Right renal cortex interstitium (tissue), 3 donors: Measurements from ENCODE around the gene EP400. TPM values are rescaled to one million over a fixed set of nuclear protein-coding genes. Genes with fewer than 3 reads are reported as not detected.

Experiments used
- DNase-seq, 3 donors: peaks; one replicate each; pipeline ENCODE4 v3.0.0-alpha.2; 2013; ENCODE audit warnings: low read depth in 3 of 3, low spot score in 2 of 3
- polyA plus RNA-seq, 3 donors: library from polyadenylated mRNA; unstranded; fragments of 120-200 nt; gene quantifications; one replicate each; pipeline ENCODE4 v1.2.1, GENCODE V29; 2013; ENCODE audit not compliant: insufficient read length in 3 of 3

EP400 gene
- polyA plus RNA-seq, 3 donors, result 29.2 to 31.6 (median 30.8) TPM

DNA sequence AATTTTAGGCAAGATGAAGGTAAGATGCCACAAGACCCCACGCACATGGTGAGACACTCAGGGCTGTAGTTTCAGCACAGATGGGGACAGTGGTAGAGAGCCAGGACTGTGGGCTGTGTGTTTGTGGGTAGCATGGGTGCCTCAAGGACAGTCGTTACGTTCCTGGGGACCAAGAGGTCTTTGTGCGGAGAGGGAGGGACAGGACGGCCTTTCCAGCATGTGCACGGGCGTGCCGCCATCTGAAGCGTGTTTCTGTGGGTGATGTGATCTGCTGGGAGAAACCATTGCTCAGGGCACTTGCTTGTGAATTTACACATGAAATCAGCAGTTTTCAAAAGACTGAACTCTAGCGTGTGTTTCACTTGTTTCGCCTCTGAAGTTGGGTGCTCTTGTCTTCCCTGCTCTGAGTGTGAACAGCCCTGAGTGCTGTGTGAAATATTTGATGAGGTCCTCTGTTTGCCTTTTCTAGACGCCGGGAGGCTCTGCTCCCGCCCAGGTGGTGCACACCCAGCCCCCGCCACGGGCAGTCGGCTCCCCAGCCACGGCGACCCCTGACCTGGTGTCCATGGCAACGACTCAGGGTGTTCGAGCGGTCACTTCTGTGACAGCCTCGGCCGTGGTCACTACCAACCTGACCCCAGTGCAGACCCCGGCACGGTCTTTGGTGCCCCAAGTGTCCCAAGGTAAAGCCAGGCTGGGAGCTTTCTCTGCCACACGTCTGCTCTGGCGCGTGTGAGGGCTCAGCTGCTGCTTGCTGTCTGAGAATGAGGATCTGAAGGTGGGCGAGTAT is 112.1 kb downstream of the EP400 start:
- DNase-seq, result no peak

DNA sequence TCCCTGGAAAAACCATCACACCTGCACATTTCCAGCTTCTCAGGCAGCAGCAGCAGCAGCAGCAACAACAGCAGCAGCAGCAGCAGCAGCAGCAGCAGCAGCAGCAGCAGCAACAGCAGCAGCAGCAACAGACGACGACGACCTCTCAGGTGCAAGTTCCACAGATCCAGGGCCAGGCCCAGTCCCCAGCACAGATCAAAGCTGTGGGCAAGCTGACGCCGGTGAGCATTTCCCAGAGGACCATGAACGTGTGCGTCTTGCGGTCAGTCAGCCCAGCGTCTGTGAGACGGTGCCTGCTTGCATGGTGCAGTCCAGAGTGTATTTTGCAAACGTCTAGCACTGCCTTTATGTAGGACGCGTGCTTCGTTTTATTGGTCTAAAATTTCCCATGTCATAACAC is 112.7 kb downstream of the EP400 start:
- DNase-seq, result no peak

DNA sequence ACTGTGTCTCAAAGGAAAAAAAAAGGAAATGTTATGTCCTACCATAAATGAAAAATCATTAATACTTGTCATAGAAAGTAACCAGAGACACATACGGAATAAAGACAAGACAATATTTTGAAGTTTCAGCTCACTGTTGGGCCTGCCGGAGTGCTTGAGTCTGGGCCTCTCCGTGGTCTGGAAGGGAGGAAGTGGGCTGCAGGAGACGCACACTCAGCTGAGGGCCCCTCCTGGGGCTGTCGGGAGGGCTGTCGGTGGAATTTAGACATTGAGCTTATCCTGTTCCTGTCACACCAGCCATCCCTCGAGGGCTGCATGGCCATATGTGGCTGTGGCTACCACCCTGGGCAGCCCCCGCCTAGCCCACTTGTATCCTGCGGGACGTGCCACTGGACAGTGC is 113.7 kb downstream of the EP400 start:
- DNase-seq, result no peak

DNA sequence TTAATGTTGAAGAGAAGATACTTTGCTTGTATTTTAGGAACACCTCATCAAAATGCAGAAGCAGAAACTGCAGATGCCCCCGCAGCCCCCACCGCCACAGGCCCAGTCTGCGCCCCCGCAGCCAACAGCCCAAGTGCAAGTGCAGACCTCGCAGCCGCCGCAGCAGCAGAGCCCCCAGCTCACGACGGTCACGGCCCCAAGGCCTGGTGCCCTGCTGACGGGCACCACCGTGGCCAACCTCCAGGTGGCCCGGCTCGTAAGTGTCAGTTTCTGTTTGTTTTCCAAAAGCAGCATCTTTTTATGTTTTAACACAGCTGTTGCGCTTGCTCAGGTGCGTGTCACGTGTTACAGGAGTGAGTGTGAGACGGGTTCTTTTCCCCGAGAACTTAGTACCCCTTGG is 114.9 kb downstream of the EP400 start:
- no peak for DNase-seq

DNA sequence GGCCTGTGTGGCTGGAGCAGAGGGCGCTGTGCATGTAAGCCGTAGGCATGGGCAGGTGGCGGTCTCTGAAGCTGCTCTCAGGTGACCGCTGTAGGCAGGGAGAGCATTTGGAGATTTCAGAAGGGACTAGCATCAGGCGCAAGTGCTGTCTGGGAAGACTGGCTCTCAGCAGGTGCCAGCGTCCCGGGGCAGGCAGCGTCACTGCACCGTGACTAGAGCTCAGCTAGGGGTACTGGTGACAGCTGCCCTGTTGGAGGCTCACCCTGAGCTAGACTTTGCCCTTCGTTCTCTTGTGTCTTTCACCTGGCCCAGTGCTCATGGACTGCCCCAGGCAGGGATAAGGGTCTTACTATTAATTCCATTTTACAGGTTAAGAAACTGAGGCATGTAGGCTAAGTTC is 115.5 kb downstream of the EP400 start:
- DNase-seq, result no peak

DNA sequence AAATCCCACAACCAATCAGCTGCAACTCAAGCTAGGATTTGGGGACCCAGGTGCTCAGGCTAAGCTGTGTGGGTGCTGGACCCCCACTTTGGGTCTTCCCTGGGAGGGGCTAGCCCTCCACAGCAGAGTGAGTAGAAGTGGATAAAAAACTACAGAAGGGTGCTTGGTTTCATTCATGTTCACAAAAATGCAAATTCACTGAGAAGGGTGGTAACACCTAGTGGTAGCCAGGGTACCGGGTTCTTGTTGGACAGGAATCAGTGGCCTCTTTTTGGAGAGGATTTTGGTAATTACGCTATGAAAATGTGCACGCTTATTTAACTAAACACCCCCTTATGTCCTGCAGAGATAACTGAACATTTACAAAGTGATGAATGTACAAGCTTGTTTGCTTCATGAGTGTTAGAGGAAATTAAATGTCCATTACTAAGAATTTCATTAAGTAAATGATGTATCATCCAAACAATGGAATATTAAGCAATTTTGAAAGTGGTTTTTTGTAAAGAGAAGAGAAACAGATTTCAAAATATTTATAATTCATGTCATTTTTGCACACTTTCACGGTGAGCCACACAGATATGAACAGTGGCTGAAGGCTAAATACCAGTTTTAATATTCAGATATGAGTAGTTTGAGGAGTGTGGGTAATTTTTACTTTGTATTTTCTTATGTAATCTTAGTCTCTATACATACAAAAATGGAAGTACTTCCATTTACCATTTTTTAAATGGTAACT is 116.0 kb downstream of the EP400 start:
- DNase-seq, result no peak

DNA sequence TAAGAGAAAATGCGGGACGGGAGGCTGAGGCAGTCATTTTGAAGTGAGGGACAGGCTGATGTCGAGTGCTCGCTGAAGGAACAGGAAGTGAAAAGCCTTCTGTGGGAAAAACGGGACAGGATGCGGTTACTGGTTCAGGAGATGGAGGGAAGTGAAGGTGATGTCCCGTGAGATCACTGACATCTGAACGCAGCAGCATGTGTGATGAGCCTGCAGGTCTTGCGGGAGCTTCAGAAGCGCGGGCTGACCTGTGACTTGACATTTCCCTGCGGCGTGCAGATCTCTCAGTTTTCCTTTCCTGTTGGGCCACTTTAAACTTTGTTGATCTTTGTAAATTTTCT is 116.6 kb downstream of the EP400 start:
- DNase-seq, result no peak

DNA sequence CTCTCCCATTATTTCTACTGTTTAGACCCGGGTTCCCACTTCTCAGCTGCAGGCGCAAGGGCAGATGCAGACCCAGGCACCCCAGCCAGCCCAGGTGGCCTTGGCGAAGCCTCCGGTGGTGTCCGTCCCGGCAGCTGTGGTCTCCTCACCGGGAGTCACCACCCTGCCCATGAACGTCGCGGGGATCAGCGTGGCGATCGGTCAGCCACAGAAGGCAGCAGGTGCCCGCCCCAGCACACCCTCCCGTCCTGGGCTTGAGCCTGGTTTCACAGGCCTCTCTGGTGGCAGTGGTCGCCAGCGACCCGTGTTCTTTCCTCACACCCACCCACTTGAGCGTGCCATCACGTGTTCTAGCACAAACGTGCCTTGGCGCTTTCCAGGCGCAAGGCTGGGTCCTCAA is 117.0 kb downstream of the EP400 start:
- DNase-seq, result no peak

DNA sequence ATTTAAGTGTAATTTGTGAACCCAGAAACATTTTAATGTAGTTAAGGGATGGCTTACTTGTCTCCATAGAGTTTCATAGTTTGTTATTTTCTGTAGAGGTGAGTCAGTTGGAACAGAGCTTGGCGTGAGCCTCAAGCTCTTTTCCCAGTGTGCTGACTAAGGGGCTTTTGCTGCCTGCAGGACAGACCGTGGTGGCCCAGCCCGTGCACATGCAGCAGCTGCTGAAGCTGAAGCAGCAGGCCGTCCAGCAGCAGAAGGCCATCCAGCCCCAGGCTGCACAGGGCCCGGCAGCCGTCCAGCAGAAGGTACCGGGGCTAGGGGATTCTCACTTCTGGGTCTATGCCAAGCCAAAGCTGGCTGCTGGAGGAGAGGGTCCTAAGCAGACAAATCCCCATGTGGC is 117.4 kb downstream of the EP400 start:
- DNase-seq, result no peak

DNA sequence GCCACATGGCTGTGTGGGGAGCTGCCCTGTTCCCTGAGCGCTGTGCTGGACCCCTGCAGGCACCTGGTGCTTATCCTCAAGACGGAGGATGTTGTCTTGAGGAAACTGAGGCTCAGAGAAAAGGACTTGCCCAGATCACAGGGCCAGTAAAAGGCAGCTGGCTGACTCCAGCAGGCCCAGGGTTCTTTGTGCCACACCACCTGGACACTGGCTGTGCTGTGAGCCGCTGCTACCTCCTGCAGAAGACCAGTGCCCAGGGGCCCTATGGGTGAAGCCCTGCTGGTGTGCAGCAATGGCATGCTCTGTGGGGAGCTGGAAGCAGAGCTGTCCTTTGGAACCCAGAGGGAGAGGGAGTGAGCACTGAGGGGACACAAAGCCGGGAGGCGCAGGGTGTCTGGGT is 118.5 kb downstream of the EP400 start:
- no peak for DNase-seq

DNA sequence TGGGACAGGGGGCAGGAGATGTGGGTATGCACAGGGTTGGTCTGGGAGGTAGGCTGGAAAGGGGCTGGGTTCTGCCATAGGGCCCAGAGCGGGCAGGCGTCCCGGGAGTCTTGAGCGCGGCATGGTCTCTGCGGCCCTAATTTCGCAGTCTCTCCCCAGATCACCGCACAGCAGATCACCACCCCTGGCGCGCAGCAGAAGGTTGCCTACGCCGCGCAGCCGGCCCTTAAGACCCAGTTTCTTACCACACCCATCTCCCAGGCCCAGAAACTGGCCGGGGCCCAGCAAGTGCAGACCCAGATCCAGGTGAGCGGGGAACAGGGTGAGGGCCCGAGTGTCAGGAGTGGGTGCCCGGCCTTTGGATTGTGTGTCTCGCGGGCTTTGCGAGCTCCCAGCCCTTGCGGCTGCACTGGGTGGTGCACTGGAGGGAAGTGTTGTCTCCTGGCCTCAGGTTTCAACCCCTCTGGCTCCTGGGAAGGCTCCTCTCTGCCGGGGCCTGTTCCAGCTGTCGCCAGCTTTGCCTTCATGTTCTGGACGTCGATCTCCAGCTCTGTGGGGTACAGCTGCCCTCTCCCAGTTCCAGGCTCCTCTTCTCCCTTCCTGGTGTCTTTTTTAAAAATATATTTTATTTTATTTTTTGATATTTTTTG is 119.7 kb downstream of the EP400 start:
- no peak for DNase-seq

DNA sequence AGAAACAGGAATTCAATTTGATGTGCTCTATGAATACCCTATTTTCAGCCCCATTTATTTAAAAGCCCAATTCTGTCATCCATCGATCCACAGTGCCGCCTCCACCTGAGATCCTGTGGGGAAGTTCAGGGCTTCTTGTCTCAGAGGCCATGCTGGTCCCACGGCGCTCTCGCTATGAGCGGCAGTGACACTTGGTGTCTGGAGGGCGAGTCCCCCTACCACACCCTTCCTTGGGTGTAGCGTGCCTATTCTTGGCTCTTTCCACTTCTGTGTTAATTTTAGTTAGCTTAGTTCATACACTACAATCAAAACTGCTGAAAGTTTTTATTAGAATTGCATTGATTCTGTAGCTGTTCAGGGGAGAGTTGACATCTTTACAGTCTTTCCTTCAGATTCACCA is 120.6 kb downstream of the EP400 start:
- DNase-seq, result no peak

DNA sequence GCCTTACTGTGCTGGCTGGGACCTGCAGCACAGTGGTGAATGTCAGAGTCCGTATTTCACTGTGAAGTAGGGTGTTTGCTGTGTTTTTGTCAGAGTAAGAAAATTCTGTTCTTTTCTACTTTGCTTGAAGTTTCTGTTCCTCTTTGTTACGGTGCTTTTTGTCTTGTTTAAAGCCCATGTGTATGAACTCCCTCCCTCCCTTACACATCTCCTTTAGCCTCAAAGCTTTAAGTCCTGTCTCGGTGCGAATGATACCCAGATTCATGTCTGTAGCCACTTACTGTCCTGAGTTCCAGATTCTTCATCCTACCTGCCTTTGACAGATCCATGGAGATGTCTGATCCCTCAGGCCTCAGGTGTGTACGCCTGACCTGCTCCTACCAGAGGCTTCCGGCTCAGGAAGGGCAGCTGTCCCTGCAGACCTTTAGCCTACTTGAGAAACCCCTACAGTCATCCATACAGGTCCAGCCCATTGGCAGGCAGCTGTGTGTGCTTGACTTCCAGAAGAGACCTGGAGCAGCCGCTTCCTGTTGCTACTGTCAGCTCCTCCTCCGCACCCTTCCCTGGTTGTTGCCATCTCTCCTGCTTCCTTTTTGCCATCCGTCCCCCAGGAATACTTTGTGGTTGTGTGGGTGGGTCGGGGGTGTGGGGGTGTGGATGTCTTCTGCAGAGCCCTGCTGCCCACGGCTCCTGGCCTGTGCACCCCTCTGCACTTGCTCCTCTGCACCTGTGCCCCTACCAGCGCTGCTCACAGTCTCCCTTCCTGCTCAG is 121.5 kb downstream of the EP400 start:
- no peak for DNase-seq

DNA sequence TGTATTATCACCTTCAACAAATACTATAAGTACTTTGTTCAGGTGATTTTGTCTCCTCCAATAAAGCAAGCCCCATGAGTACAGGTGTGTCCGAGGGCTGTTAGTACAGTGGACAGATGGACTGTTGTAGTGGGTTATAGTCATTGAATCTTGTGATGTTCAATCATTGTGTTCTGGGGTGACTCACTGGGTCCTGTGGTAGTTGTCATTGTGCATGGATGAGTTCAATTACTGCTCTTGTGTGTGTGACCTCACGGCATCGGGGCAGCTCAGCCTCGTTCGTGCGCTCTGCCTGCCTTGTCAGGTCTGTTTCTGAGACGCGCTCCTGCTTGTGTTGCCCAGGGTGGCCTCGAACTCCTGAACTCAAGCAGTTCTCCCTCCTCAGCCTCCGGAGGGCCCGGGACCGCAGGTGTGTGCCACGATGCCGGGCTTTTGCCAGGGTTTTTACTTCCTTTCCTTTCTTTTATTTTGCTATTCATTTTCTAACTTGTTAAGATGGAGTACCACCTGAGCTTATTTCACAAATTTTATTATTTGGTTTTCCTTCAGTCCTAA is 122.2 kb downstream of the EP400 start:
- no peak for DNase-seq

DNA sequence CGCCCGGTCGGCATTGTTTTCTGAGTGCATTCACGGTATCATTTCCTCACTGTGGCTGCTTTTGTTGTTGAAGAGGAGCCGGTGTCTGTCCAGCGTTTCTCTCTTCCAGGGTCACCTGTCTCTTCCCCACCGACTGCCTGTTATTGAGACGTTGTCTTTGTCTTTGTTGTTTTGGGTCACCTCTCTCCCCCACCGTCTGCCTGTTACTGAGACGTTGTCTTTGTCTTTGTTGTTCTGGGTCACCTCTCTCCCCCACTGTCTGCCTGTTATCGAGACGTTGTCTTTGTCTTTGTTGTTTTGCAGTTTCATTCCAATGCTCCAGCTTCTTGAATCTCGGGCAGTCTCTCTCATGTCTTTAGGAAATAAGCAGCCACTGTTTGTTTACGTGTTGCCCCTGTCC is 124.5 kb downstream of the EP400 start:
- DNase-seq, result no peak

DNA sequence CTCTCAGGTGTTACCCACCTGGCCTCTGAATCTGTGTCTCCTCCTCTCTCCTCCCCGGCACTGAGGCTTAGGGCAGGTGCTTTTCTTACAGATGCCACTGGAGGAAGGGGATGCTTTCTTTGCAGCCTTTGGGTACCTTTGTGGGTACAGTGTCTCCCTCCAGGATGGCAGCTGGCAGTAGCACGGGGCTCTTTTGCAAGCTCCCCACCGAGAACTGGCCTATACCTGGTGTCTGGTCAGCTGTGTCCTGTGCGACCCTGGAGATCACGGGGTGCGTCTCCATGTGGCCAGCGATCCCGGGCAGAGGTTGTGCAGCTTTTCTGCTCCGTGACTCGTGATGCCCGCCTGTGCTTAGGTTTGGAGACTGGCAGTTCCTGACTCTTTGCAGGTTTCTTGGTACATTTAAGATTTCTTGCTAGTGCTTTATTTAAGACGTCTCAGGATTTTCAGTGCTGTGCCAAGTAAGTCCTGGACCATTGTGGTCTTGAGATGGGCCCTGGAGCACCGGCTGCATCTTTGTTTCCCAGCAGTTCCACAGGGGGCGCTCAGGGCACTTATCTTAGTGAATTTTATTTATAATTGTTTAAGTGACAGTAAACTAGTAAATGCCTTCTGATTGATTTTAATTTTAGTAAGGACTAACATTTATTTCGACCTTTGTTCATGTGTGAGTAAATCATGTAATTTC is 125.4 kb downstream of the EP400 start:
- no peak for DNase-seq

DNA sequence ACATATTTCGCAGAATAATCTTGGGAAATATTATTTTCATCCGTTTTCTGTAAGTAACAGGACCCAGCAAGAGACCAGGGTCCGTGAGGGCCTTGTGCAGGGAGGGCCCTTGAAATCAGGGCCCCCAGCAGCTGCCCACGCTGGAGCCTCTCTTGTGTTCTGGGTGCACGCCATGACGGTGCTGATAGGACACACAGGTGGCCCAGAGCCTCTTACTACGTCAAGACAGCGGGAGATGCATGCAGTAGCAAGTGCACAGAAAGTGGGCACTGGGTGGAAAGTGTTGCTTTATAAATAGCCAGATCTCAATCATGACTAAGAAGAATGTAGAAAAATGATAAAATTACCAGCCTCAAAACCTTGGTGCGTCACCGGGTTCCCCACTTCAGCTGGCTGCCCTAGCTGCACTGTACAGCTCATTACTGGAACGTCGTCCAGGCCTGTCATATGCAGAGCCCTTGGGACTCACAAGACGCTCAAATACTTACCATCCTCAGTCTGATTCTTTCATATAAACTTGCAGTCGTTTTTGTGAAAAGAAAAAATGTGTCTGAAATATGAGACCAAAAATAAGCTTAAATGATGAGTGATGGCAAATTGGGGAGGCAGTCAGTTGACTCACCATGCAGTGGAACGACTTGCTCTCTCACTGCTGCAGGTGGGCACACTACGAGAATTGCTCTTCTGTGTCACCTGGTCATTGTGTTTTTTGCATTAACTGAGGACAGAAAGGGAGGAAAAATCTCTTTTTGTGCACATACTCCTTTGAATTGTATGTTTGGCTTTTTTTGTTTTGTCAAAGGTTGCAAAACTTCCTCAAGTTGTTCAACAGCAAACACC is 126.2 kb downstream of the EP400 start:
- no peak for DNase-seq

DNA sequence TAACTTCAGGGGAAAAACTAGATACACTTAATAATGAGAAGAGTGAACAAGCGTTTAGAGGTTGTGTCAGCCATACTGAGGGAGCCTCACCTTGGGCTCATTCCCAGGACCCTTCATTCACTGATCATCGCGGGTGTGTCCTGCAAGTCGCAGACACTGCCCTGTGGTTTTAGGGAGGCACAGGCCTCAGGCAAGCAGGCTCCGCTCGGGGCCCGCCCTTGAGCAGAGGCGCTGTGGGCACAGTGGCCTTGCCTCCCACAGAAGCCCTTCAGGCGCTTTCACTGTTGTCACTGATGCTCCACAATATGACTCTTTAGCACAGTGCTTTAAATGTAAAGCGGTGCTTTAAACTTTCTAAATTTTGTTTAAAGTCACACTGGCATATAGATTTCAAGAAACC is 127.0 kb downstream of the EP400 start:
- no peak for DNase-seq

DNA sequence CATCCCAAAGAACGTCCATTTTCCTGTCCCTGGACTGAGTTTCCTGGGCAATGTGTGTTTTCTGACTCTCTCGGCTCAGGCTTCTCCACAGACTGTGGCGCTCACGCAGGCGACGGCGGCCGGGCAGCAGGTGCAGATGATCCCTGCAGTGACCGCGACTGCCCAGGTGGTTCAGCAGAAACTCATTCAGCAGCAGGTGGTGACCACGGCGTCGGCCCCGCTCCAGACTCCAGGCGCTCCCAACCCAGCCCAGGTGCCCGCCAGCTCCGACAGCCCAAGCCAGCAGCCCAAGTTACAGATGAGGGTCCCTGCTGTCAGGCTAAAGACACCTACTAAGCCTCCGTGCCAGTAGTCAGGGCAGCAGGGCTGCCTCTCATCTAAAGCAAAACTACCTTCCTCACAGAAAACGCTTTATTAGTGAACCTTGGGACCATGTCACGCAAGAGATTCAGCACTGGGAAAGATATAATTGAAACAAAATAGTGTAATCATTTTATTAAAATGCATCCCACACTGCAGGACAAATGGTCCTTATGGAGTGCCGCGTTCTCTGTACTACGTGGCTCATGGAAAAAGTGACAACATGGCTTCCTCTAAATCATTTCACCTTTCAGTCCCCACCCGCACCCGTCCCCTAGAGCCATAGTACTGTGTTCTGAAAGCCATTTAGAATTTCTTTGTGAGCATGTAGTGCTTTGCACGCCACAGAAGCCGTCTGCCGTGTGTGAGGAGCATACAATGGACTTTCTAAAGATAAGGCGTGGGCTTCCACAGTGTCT is 127.8 kb downstream of the EP400 start:
- no peak for DNase-seq
